GM06990 (cell line): ENCODE results near the gene ASB18.

Experiments
- DNase-seq: peaks from one replicate; pipeline ENCODE4 v3.0.0-alpha.2; 2011; ENCODE audit not compliant: insufficient read length; ENCODE audit errors: extremely low read depth
- H3K27me3 ChIP-seq: replicated peaks from 2 replicates; pipeline ENCODE4 v1.6.0; 2011; ENCODE audit warnings: low read length; ENCODE audit not compliant: control insufficient read depth, insufficient read depth
- H3K36me3 ChIP-seq: 2 replicates; pipeline ENCODE4 v1.5.1; 2011; ENCODE audit warnings: low read length; ENCODE audit not compliant: control insufficient read depth, insufficient read depth
- H3K4me3 ChIP-seq: replicated peaks from 2 replicates; pipeline ENCODE4 v1.5.1; 2011; ENCODE audit warnings: low read depth, mild to moderate bottlenecking, control low read depth, low read length
- CTCF ChIP-seq: IDR thresholded peaks from 2 replicates; pipeline ENCODE4 v1.5.1; 2011; ENCODE audit warnings: low read length, control low read depth, mild to moderate bottlenecking, inconsistent platforms; ENCODE audit not compliant: insufficient read depth, poor library complexity, severe bottlenecking

Gene ASB18

GRCh38 chr2:236175548-236176150, 88.6 kb downstream of the ASB18 start:
- Histone ChIP-seq H3K27me3 (no peaks in the 10 kb centered on the region; the same call in none of the 2 replicates), H3K4me3 (no peak overlapping the region), H3K36me3 (no peaks in the 10 kb centered on the region)
- DNase-seq = no peak
- no peak for TF ChIP-seq CTCF

- Histone ChIP-seq H3K36me3 (no peaks in the 10 kb centered on the region), H3K27me3 (no peaks in the 10 kb centered on the region; the same call in none of the 2 replicates), H3K4me3 (no peak overlapping the region)
- no peak for DNase-seq
- no peak for TF ChIP-seq CTCF
Measured at GRCh38 chr2:236173729-236174607, 90.2 kb downstream of the ASB18 start.

GRCh38 chr2:236173036-236173728, 91.0 kb downstream of the ASB18 start:
- TF ChIP-seq CTCF = no peak
- no peak overlapping the region for H3K4me3 ChIP-seq
- no peak for DNase-seq
- no peaks in the 10 kb centered on the region for H3K36me3 ChIP-seq
- no peaks in the 10 kb centered on the region; the same call in none of the 2 replicates for H3K27me3 ChIP-seq

- no peaks in the 10 kb centered on the region; the same call in none of the 2 replicates for H3K27me3 ChIP-seq
- no peaks in the 10 kb centered on the region for H3K36me3 ChIP-seq
- no peak overlapping the region for H3K4me3 ChIP-seq
- DNase-seq = no peak
- TF ChIP-seq CTCF = no peak
Measured at GRCh38 chr2:236172255-236173035, 91.8 kb downstream of the ASB18 start.

GRCh38 chr2:236171680-236172254, 92.4 kb downstream of the ASB18 start:
- Histone ChIP-seq H3K4me3 (no peak overlapping the region), H3K27me3 (no peaks in the 10 kb centered on the region; the same call in none of the 2 replicates), H3K36me3 (no peaks in the 10 kb centered on the region)
- no peak for DNase-seq
- TF ChIP-seq CTCF = no peak
